Measurements from ENCODE around the gene CGB1. TPM values are rescaled to one million over a fixed set of nuclear protein-coding genes. Genes with fewer than 3 reads are reported as not detected.

CGB1 gene
- total RNA-seq, 6 experiments from 2014 or later: 0.38 to 1.0 TPM; not detected in 4

- peaks cover 35% of the 10 kb centered on the region for H3K36me3 Mint-ChIP-seq (ENCODE audit: low read depth)
- DNase-seq: no peak
Observed at GRCh38 chr19:48992581-48993174, 44.0 kb downstream of the CGB1 start.

DNA sequence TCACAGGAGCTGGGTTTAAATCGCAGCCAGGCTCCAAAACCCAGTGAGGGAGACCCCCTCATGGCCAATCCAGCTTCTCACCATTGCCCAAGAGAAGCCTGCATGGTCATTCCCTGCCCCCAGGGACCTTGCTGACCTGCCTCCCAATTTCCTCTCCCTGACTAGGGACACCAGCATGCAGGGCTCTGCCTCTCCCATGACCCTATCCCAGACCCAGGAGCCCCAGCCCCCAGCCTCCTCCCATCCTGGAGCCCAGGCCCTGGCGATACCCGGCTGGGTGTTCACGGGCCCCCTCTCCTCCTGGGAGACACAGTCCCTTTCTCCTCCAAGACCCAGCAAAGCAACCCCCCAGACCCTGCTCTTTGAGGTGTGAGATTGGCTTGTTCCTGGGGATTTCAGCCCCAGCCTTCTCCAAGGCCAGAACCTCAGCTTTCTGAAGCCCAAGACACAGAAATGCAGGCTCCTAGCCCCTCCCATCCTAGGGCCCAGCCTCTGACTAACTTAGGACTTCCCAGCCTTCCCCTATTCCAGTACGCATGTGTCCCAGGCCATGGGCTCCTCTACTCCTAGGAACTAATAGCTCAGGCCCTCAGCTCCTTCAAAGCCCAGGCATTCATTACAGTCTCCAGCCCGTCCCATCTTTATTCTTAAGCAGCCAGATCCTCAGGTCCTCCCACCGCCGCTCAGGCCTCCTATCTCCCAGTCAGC lies 44.7 kb downstream of the CGB1 start:
- DNase-seq: peak; percentile 80
- Mint-ChIP-seq H3K36me3 (ENCODE audit: low read depth) (peaks cover 35% of the 10 kb centered on the region), H3K4me1 (ENCODE audit: low read depth) (peaks cover 30% of the 10 kb centered on the region), H3K4me3 (peak overlapping the region; percentile 99), H3K9me3 (no peaks in the 10 kb centered on the region), H3K27ac (peak overlapping the region; percentile 95), H3K27me3 (ENCODE audit: insufficient read depth) (peaks cover 2% of the 10 kb centered on the region; the same call in 1 of the 2 replicates)
- TF ChIP-seq, protein P1, sequence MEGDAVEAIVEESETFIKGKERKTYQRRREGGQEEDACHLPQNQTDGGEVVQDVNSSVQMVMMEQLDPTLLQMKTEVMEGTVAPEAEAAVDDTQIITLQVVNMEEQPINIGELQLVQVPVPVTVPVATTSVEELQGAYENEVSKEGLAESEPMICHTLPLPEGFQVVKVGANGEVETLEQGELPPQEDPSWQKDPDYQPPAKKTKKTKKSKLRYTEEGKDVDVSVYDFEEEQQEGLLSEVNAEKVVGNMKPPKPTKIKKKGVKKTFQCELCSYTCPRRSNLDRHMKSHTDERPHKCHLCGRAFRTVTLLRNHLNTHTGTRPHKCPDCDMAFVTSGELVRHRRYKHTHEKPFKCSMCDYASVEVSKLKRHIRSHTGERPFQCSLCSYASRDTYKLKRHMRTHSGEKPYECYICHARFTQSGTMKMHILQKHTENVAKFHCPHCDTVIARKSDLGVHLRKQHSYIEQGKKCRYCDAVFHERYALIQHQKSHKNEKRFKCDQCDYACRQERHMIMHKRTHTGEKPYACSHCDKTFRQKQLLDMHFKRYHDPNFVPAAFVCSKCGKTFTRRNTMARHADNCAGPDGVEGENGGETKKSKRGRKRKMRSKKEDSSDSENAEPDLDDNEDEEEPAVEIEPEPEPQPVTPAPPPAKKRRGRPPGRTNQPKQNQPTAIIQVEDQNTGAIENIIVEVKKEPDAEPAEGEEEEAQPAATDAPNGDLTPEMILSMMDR (IDR thresholded peaks at IDR 0.05): no peak

More at GRCh38 chr19:48992581-48993174, 44.0 kb downstream of the CGB1 start:
- peaks cover 2% of the 10 kb centered on the region; the same call in 1 of the 2 replicates for H3K27me3 Mint-ChIP-seq (ENCODE audit: insufficient read depth)
- H3K9me3 Mint-ChIP-seq: no peaks in the 10 kb centered on the region
- TF ChIP-seq, protein P1 (IDR thresholded peaks at IDR 0.05): no peak
- H3K4me1 Mint-ChIP-seq (ENCODE audit: low read depth): peaks cover 32% of the 10 kb centered on the region
- peak overlapping the region; percentile 95 for H3K27ac Mint-ChIP-seq
- H3K4me3 Mint-ChIP-seq: peak overlapping the region; percentile 99

GRCh38 chr19:48991011-48991609 lies 45.6 kb downstream of the CGB1 start:
- peaks cover 2% of the 10 kb centered on the region; the same call in 1 of the 2 replicates for H3K27me3 Mint-ChIP-seq (ENCODE audit: insufficient read depth)
- peak overlapping the region; percentile 99; the same call in 1 of the 2 replicates for H3K4me3 Mint-ChIP-seq
- H3K4me1 Mint-ChIP-seq (ENCODE audit: low read depth): peaks cover 30% of the 10 kb centered on the region
- DNase-seq: no peak
- peaks cover 35% of the 10 kb centered on the region for H3K36me3 Mint-ChIP-seq (ENCODE audit: low read depth)
- TF ChIP-seq, protein P1 (IDR thresholded peaks at IDR 0.05): no peak
- peak overlapping the region; percentile 40 for H3K27ac Mint-ChIP-seq
- H3K9me3 Mint-ChIP-seq: no peaks in the 10 kb centered on the region

GRCh38 chr19:48990400-48990799 lies 46.3 kb downstream of the CGB1 start:
- H3K9me3 Mint-ChIP-seq: no peaks in the 10 kb centered on the region
- DNase-seq: no peak
- peak overlapping the region; percentile 28; the same call in 1 of the 2 replicates for H3K27ac Mint-ChIP-seq
- H3K4me1 Mint-ChIP-seq (ENCODE audit: low read depth): peaks cover 29% of the 10 kb centered on the region
- peaks cover 34% of the 10 kb centered on the region for H3K36me3 Mint-ChIP-seq (ENCODE audit: low read depth)
- H3K4me3 Mint-ChIP-seq: no peak overlapping the region
- H3K27me3 Mint-ChIP-seq (ENCODE audit: insufficient read depth): peaks cover 2% of the 10 kb centered on the region; the same call in 1 of the 2 replicates
- TF ChIP-seq, protein P1 (IDR thresholded peaks at IDR 0.05): no peak

DNA sequence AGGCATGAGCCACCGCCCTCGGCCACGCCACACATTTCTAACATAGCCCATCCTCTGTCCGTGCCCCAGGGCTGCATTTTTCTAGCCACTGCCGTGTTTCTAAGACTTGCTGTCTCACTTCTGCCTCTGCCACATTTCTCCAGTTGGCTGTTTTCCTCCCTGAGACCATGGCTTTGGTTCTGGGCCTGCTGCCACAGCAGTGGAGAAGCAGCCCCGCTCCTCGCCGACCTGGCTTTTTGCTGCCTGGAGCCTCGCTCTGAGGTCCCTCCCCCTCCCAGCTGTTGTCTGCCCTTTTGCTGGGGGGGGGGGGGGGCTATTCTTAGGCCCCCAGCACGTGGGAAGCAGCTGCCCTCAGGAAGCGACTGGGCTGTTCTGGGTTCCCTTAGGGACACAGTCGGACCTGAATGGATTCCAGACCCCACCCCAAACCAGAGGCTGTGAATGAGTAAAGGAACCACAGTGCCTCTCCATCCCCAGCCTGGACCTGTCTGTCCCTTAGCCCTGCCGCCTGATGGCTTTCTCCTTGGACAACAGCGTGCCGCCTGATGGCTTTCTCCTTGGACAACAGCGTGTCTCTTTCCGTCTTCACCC lies 46.9 kb downstream of the CGB1 start:
- TF ChIP-seq, protein P1 (IDR thresholded peaks at IDR 0.05): no peak
- Mint-ChIP-seq H3K9me3 (no peaks in the 10 kb centered on the region), H3K27ac (peak overlapping the region; percentile 28; the same call in 1 of the 2 replicates), H3K4me3 (no peak overlapping the region), H3K36me3 (ENCODE audit: low read depth) (peaks cover 34% of the 10 kb centered on the region), H3K27me3 (ENCODE audit: insufficient read depth) (peaks cover 2% of the 10 kb centered on the region; the same call in 1 of the 2 replicates), H3K4me1 (ENCODE audit: low read depth) (peaks cover 23% of the 10 kb centered on the region)
- no peak for DNase-seq
